Neuron (in vitro differentiated cells): ENCODE data around the gene CGNL1.

ENCODE experiments used
- H2AFZ ChIP-seq: one replicate; pipeline ENCODE4 v1.6.1; 2013; ENCODE audit warnings: low read depth, mild to moderate bottlenecking, inconsistent platforms, low read length, moderate library complexity
- H3K27me3 ChIP-seq: one replicate; pipeline ENCODE4 v1.6.1; 2013; ENCODE audit warnings: low read length; ENCODE audit not compliant: insufficient read depth
- H3K36me3 ChIP-seq: one replicate; pipeline ENCODE4 v1.6.1; 2013; ENCODE audit warnings: low read length; ENCODE audit not compliant: insufficient read depth
- H3K4me1 ChIP-seq: one replicate; pipeline ENCODE4 v1.6.1; 2013; ENCODE audit warnings: low read length; ENCODE audit not compliant: insufficient read depth
- H3K4me3 ChIP-seq: 2 replicates; pipeline ENCODE4 v1.5.1; 2013; ENCODE audit warnings: mild to moderate bottlenecking, low read length, moderate library complexity
- H3K9me3 ChIP-seq: one replicate; pipeline ENCODE4 v1.6.1; 2013; ENCODE audit warnings: low read length

Gene CGNL1

GRCh38 chr15:57489122-57489521, 112.8 kb downstream of the CGNL1 start:
- no peak overlapping the region for H2AFZ ChIP-seq
- H3K9me3 ChIP-seq: no peaks in the 10 kb centered on the region
- H3K4me3 ChIP-seq: no peak overlapping the region
- no peaks in the 10 kb centered on the region for H3K36me3 ChIP-seq
- H3K27me3 ChIP-seq: no peaks in the 10 kb centered on the region
- H3K4me1 ChIP-seq: no peaks in the 10 kb centered on the region

- Histone ChIP-seq H3K4me3 (no peak overlapping the region), H3K27me3 (no peaks in the 10 kb centered on the region), H3K9me3 (no peaks in the 10 kb centered on the region), H2AFZ (no peak overlapping the region), H3K36me3 (no peaks in the 10 kb centered on the region), H3K4me1 (peaks cover 14% of the 10 kb centered on the region)
Measured at GRCh38 chr15:57493351-57493750, 117.0 kb downstream of the CGNL1 start.

GRCh38 chr15:57494581-57494980, 118.3 kb downstream of the CGNL1 start:
- H3K36me3 ChIP-seq: no peaks in the 10 kb centered on the region
- H3K27me3 ChIP-seq: no peaks in the 10 kb centered on the region
- no peak overlapping the region for H3K4me3 ChIP-seq
- H3K9me3 ChIP-seq: no peaks in the 10 kb centered on the region
- peaks cover 14% of the 10 kb centered on the region for H3K4me1 ChIP-seq
- no peak overlapping the region for H2AFZ ChIP-seq

GRCh38 chr15:57495041-57495440, 118.7 kb downstream of the CGNL1 start:
- H3K27me3 ChIP-seq: no peaks in the 10 kb centered on the region
- H3K36me3 ChIP-seq: no peaks in the 10 kb centered on the region
- peaks cover 14% of the 10 kb centered on the region for H3K4me1 ChIP-seq
- no peak overlapping the region for H2AFZ ChIP-seq
- no peaks in the 10 kb centered on the region for H3K9me3 ChIP-seq
- no peak overlapping the region for H3K4me3 ChIP-seq

GRCh38 chr15:57495554-57496165, 119.4 kb downstream of the CGNL1 start:
- Histone ChIP-seq H3K4me3 (no peak overlapping the region), H3K36me3 (no peaks in the 10 kb centered on the region), H2AFZ (no peak overlapping the region), H3K9me3 (no peaks in the 10 kb centered on the region), H3K27me3 (no peaks in the 10 kb centered on the region), H3K4me1 (peaks cover 14% of the 10 kb centered on the region)

GRCh38 chr15:57496594-57496945, 120.3 kb downstream of the CGNL1 start:
- Histone ChIP-seq H3K36me3 (no peaks in the 10 kb centered on the region), H3K27me3 (no peaks in the 10 kb centered on the region), H2AFZ (no peak overlapping the region), H3K9me3 (no peaks in the 10 kb centered on the region), H3K4me3 (no peak overlapping the region), H3K4me1 (peaks cover 14% of the 10 kb centered on the region)

- H2AFZ ChIP-seq: no peak overlapping the region
- no peaks in the 10 kb centered on the region for H3K36me3 ChIP-seq
- H3K4me1 ChIP-seq: peaks cover 17% of the 10 kb centered on the region
- H3K4me3 ChIP-seq: no peak overlapping the region
- no peaks in the 10 kb centered on the region for H3K9me3 ChIP-seq
- no peaks in the 10 kb centered on the region for H3K27me3 ChIP-seq
Measured at GRCh38 chr15:57496946-57497869, 120.9 kb downstream of the CGNL1 start.

- H3K4me1 ChIP-seq: peaks cover 16% of the 10 kb centered on the region
- no peaks in the 10 kb centered on the region for H3K9me3 ChIP-seq
- no peak overlapping the region for H3K4me3 ChIP-seq
- no peak overlapping the region for H2AFZ ChIP-seq
- H3K27me3 ChIP-seq: no peaks in the 10 kb centered on the region
- H3K36me3 ChIP-seq: no peaks in the 10 kb centered on the region
Measured at GRCh38 chr15:57500256-57500655, 124.0 kb downstream of the CGNL1 start.

GRCh38 chr15:57500979-57501576, 124.8 kb downstream of the CGNL1 start:
- Histone ChIP-seq H3K36me3 (no peaks in the 10 kb centered on the region), H2AFZ (no peak overlapping the region), H3K27me3 (no peaks in the 10 kb centered on the region), H3K4me1 (peaks cover 18% of the 10 kb centered on the region), H3K4me3 (no peak overlapping the region), H3K9me3 (no peaks in the 10 kb centered on the region)

- H3K36me3 ChIP-seq: no peaks in the 10 kb centered on the region
Measured at GRCh38 chr15:57502116-57502515, 125.8 kb downstream of the CGNL1 start.

GRCh38 chr15:57503051-57503702, 126.9 kb downstream of the CGNL1 start:
- Histone ChIP-seq H3K36me3 (no peaks in the 10 kb centered on the region), H3K9me3 (no peaks in the 10 kb centered on the region), H3K4me3 (no peak overlapping the region), H3K27me3 (no peaks in the 10 kb centered on the region), H2AFZ (no peak overlapping the region), H3K4me1 (peaks cover 15% of the 10 kb centered on the region)

More at GRCh38 chr15:57502116-57502515, 125.8 kb downstream of the CGNL1 start:
- no peaks in the 10 kb centered on the region for H3K27me3 ChIP-seq
- H3K9me3 ChIP-seq: no peaks in the 10 kb centered on the region
- peaks cover 21% of the 10 kb centered on the region for H3K4me1 ChIP-seq
- no peak overlapping the region for H3K4me3 ChIP-seq
- H2AFZ ChIP-seq: no peak overlapping the region

- Histone ChIP-seq H3K27me3 (no peaks in the 10 kb centered on the region), H3K9me3 (no peaks in the 10 kb centered on the region), H3K36me3 (no peaks in the 10 kb centered on the region), H3K4me1 (peaks cover 19% of the 10 kb centered on the region), H2AFZ (no peak overlapping the region), H3K4me3 (no peak overlapping the region)
Measured at GRCh38 chr15:57503911-57504598, 127.8 kb downstream of the CGNL1 start.
